Measurements from ENCODE around the gene DIAPH1. TPM values are rescaled to one million over a fixed set of nuclear protein-coding genes. Genes with fewer than 3 reads are reported as not detected.

DIAPH1 gene
- total RNA-seq, 1 experiment from 2014 or later, result 157 TPM

DNA sequence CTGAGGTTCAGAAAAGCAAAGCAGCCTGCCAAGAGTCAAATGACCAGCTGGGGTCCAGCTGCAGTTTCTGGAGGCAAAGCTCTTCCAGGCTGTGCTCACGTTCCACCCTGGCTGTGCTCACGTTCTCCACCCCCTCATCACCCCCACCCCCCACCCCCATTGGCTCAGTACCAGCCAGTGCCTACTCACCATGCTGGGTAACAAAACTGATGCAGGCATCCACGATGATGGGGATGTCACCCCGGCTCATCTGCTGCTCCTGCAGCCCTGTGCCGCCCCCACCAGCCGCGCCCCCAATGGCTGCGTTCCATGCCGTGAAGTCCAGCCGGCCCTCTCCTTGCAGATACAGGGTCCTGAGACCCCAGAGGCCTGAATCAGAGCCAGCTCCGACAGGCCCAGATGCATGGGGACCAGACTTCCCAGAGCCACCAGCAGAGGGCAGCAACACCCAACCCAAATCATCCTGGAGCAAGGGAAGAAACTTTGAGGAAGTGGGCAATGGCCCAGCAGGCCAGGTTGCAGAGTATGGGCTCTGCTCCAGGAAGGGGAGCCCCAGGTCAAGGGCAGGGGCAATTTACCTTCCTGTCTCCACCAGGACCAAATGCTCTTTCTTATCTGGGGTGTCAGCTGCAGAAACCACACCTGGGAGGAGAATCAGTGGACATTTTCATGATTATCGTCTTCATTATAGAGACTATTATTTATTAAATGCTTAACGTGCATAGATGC is 46.1 kb upstream of the DIAPH1 start:
- DNase-seq, result peak; percentile 44 to 74
- no peaks in the 10 kb centered on the region for H3K27me3 ChIP-seq (ENCODE audit: insufficient read depth, low read depth)
- no peaks in the 10 kb centered on the region for H3K79me2 ChIP-seq (ENCODE audit: low read depth)
- no peaks in the 10 kb centered on the region for H3K9me3 ChIP-seq (ENCODE audit: insufficient read depth, low read depth)
- H3F3A ChIP-seq (ENCODE audit: insufficient read depth, low read depth), result peaks cover 6% of the 10 kb centered on the region
- no peak overlapping the region for H3K4me2 ChIP-seq
- no peaks in the 10 kb centered on the region for H3K9me2 ChIP-seq (ENCODE audit: insufficient read depth)
- no peaks in the 10 kb centered on the region for H4K20me1 ChIP-seq (ENCODE audit: insufficient read depth)
- ChIA-PET CTCF (interaction anchor here (0.6 to 0.7 kb wide), 4 partner anchors 143 to 473 kb away, joined by 3 read pairs; partner anchors contain the start of gene DELE1), POLR2A (ENCODE audit: unreplicated experiment) (no interaction called here)
- intact Hi-C loops (cut with micrococcal nuclease; ENCODE audit: unreplicated experiment), result loop anchor here (1.0 kb wide), 4 partner anchors 27 to 479 kb away; no protein-coding TSS in a partner anchor
- H3K27ac ChIP-seq, result no peak overlapping the region
- TF ChIP-seq, protein P1, sequence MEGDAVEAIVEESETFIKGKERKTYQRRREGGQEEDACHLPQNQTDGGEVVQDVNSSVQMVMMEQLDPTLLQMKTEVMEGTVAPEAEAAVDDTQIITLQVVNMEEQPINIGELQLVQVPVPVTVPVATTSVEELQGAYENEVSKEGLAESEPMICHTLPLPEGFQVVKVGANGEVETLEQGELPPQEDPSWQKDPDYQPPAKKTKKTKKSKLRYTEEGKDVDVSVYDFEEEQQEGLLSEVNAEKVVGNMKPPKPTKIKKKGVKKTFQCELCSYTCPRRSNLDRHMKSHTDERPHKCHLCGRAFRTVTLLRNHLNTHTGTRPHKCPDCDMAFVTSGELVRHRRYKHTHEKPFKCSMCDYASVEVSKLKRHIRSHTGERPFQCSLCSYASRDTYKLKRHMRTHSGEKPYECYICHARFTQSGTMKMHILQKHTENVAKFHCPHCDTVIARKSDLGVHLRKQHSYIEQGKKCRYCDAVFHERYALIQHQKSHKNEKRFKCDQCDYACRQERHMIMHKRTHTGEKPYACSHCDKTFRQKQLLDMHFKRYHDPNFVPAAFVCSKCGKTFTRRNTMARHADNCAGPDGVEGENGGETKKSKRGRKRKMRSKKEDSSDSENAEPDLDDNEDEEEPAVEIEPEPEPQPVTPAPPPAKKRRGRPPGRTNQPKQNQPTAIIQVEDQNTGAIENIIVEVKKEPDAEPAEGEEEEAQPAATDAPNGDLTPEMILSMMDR (conservative IDR thresholded peaks at IDR 0.05), result peak; percentile 93
- TF ChIP-seq EZH2 (IDR thresholded peaks at IDR 0.05; ENCODE audit: low read depth), result no peak
- BruUV-seq (replicated peaks), result no TSS peak
- H3K36me3 ChIP-seq (ENCODE audit: low read depth), result 0 out of 2 replicates have a peak, but pooled peaks cover 5% of the 10 kb centered on the region
- H3K4me3 ChIP-seq, result no peak overlapping the region
- no peak overlapping the region for H2AFZ ChIP-seq
- H3K4me1 ChIP-seq (replicated peaks; ENCODE audit: insufficient read depth), result no peaks in the 10 kb centered on the region

GRCh38 chr5:141663506-141663905 is 44.7 kb upstream of the DIAPH1 start:
- TF ChIP-seq, protein P1 (conservative IDR thresholded peaks at IDR 0.05), result no peak
- no peak for TF ChIP-seq EZH2 (IDR thresholded peaks at IDR 0.05; ENCODE audit: low read depth)
- 0 out of 2 replicates have a peak, but pooled peaks cover 5% of the 10 kb centered on the region for H3K36me3 ChIP-seq (ENCODE audit: low read depth)
- no peaks in the 10 kb centered on the region; the same call in 1 of the 2 replicates for H3K4me1 ChIP-seq (replicated peaks; ENCODE audit: insufficient read depth)
- H3K27me3 ChIP-seq (ENCODE audit: insufficient read depth, low read depth), result no peaks in the 10 kb centered on the region
- peaks cover 6% of the 10 kb centered on the region for H3F3A ChIP-seq (ENCODE audit: insufficient read depth, low read depth)
- H3K4me3 ChIP-seq, result no peak overlapping the region
- no peak overlapping the region for H3K4me2 ChIP-seq
- intact Hi-C loops (cut with micrococcal nuclease; ENCODE audit: unreplicated experiment), result no loop called here
- no peaks in the 10 kb centered on the region for H4K20me1 ChIP-seq (ENCODE audit: insufficient read depth)
- ChIA-PET POLR2A (ENCODE audit: unreplicated experiment) (no interaction called here), CTCF (no interaction called here)
- no TSS peak for BruUV-seq (replicated peaks)
- no peaks in the 10 kb centered on the region for H3K79me2 ChIP-seq (ENCODE audit: low read depth)
- H2AFZ ChIP-seq, result no peak overlapping the region
- no peaks in the 10 kb centered on the region for H3K9me3 ChIP-seq (ENCODE audit: insufficient read depth, low read depth)
- DNase-seq, result no peak
- H3K27ac ChIP-seq, result no peak overlapping the region
- no peaks in the 10 kb centered on the region for H3K9me2 ChIP-seq (ENCODE audit: insufficient read depth)

- Histone ChIP-seq H3F3A (ENCODE audit: insufficient read depth, low read depth) (peaks cover 6% of the 10 kb centered on the region), H3K79me2 (ENCODE audit: low read depth) (no peaks in the 10 kb centered on the region), H3K4me2 (no peak overlapping the region), H3K9me3 (ENCODE audit: insufficient read depth, low read depth) (no peaks in the 10 kb centered on the region), H3K27me3 (ENCODE audit: insufficient read depth, low read depth) (no peaks in the 10 kb centered on the region), H4K20me1 (ENCODE audit: insufficient read depth) (no peaks in the 10 kb centered on the region), H3K36me3 (ENCODE audit: low read depth) (peaks cover 7% of the 10 kb centered on the region; the same call in 1 of the 2 replicates), H3K9me2 (ENCODE audit: insufficient read depth) (no peaks in the 10 kb centered on the region), H2AFZ (no peak overlapping the region), H3K4me3 (no peak overlapping the region), H3K27ac (no peak overlapping the region), H3K4me1 (replicated peaks; ENCODE audit: insufficient read depth) (no peaks in the 10 kb centered on the region; the same call in 1 of the 2 replicates)
- CTCF ChIA-PET, result no interaction called here
- POLR2A ChIA-PET (ENCODE audit: unreplicated experiment), result no interaction called here
- no peak for DNase-seq
- TF ChIP-seq EZH2 (IDR thresholded peaks at IDR 0.05; ENCODE audit: low read depth), result no peak
- TF ChIP-seq, protein P1 (conservative IDR thresholded peaks at IDR 0.05), result no peak
- intact Hi-C loops (cut with micrococcal nuclease; ENCODE audit: unreplicated experiment), result no loop called here
- no TSS peak for BruUV-seq (replicated peaks)
Measured at GRCh38 chr5:141662028-141662427, 43.2 kb upstream of the DIAPH1 start.

Measured in PC-9 (cell line).